Stimulated activated CD4-positive, alpha-beta T cell treated with anti-CD3 and anti-CD28 coated beads, TNF-alpha, amount 100 ng/mL, for 48 hours (primary cell): ENCODE data around the gene ZDHHC1.
"Not testable (repeated sequence)": the region's sequence is repeated elsewhere in the genome, so short reads cannot be mapped to it uniquely, and the experiment has no call there.

Experiments
- DNase-seq, 3 donors: peaks; one replicate each; pipeline ENCODE4 v3.0.0-alpha.2; 2020; ENCODE audit warnings: low read depth in 3 of 3

ZDHHC1 gene

GRCh38 chr16:67394155-67395104, 21.8 kb downstream of the ZDHHC1 start:
- DNase-seq: no peak

- no peak for DNase-seq
Measured at GRCh38 chr16:67393788-67394154, 22.5 kb downstream of the ZDHHC1 start.

- DNase-seq: peak; percentile 9 to 37 (median 16)
Measured at GRCh38 chr16:67393111-67393787, 23.0 kb downstream of the ZDHHC1 start, which contains the start of gene TPPP3. Gene TPPP3, minus strand, starts transcription at chr16:67393498. Its CDS starts 2,387 bp downstream, at chr16:67391111.

GRCh38 chr16:67392301-67393059, 23.8 kb downstream of the ZDHHC1 start:
- DNase-seq: no peak

GRCh38 chr16:67391424-67392300, 24.6 kb downstream of the ZDHHC1 start:
- no peak for DNase-seq

- no peak for DNase-seq
Measured at GRCh38 chr16:67390816-67391423, 25.4 kb downstream of the ZDHHC1 start.

- no peak for DNase-seq
Measured at GRCh38 chr16:67389911-67390815, 26.1 kb downstream of the ZDHHC1 start.

- no peak for DNase-seq
Measured at GRCh38 chr16:67388591-67388990, 27.7 kb downstream of the ZDHHC1 start.

GRCh38 chr16:67388191-67388590, 28.1 kb downstream of the ZDHHC1 start:
- DNase-seq: no peak

- DNase-seq: no peak
Measured at GRCh38 chr16:67387479-67388079, 28.7 kb downstream of the ZDHHC1 start.

GRCh38 chr16:67386861-67387455, 29.3 kb downstream of the ZDHHC1 start:
- no peak for DNase-seq

- no peak for DNase-seq
Measured at GRCh38 chr16:67384778-67385510, 31.3 kb downstream of the ZDHHC1 start.

- DNase-seq: no peak
Measured at GRCh38 chr16:67383284-67383683, 33.0 kb downstream of the ZDHHC1 start.

GRCh38 chr16:67378642-67379041, 37.6 kb downstream of the ZDHHC1 start:
- DNase-seq: no peak

- not testable (repeated sequence) for DNase-seq
Measured at GRCh38 chr16:67376012-67376411, 40.3 kb downstream of the ZDHHC1 start.

GRCh38 chr16:67372664-67373063, 43.6 kb downstream of the ZDHHC1 start:
- no peak for DNase-seq

GRCh38 chr16:67370661-67371060, 45.6 kb downstream of the ZDHHC1 start:
- DNase-seq: no peak

GRCh38 chr16:67364600-67365235, 51.6 kb downstream of the ZDHHC1 start:
- no peak for DNase-seq
